ENCODE data around the gene FDX1.

FDX1 gene

DNA sequence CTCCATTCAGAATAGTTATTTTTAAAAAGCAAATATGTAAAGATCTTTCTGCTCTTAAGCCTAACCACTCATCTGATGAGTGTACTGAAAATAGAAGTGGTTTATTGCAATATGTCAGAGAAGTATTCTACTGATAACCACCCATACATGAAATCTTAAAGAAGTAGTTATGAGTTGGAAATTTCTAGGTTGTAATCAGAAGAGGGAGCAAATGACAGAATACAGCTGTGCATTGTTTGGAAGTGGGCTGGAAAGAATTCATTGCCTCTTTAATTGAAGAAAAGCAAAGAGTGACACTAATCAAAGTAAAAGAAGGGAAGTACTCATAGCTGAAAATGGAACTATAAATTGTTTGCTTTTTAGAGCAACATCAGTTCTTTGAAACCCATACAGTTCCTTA lies 39.4 kb downstream of the FDX1 start:
- H3K4me3 ChIP-seq (ENCODE audit: low read depth, low read length) = no peak overlapping the region
- in situ Hi-C loops (cut with HindIII; ENCODE audit: low pct_ligation_motif_present, low sequenced_read_pairs) = no loop called here
- no peaks in the 10 kb centered on the region for H3K27me3 ChIP-seq (replicated peaks)
- TF ChIP-seq, protein P1, sequence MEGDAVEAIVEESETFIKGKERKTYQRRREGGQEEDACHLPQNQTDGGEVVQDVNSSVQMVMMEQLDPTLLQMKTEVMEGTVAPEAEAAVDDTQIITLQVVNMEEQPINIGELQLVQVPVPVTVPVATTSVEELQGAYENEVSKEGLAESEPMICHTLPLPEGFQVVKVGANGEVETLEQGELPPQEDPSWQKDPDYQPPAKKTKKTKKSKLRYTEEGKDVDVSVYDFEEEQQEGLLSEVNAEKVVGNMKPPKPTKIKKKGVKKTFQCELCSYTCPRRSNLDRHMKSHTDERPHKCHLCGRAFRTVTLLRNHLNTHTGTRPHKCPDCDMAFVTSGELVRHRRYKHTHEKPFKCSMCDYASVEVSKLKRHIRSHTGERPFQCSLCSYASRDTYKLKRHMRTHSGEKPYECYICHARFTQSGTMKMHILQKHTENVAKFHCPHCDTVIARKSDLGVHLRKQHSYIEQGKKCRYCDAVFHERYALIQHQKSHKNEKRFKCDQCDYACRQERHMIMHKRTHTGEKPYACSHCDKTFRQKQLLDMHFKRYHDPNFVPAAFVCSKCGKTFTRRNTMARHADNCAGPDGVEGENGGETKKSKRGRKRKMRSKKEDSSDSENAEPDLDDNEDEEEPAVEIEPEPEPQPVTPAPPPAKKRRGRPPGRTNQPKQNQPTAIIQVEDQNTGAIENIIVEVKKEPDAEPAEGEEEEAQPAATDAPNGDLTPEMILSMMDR (IDR thresholded peaks at IDR 0.05; ENCODE audit: low read depth, low read length, missing control alignments) = no peak
- no peak for DNase-seq
- no peaks in the 10 kb centered on the region for H3K36me3 ChIP-seq (replicated peaks)
- no peak overlapping the region for H3K27ac ChIP-seq

GRCh38 chr11:110470716-110471115 lies 41.0 kb downstream of the FDX1 start:
- TF ChIP-seq, protein P1 (IDR thresholded peaks at IDR 0.05; ENCODE audit: low read depth, low read length, missing control alignments) = no peak

GRCh38 chr11:110471371-110471770 lies 41.6 kb downstream of the FDX1 start:
- in situ Hi-C loops (cut with HindIII; ENCODE audit: low pct_ligation_motif_present, low sequenced_read_pairs) = no loop called here
- no peak overlapping the region for H3K4me3 ChIP-seq (ENCODE audit: low read depth, low read length)
- DNase-seq = no peak
- H3K27ac ChIP-seq = no peak overlapping the region
- TF ChIP-seq, protein P1 (IDR thresholded peaks at IDR 0.05; ENCODE audit: low read depth, low read length, missing control alignments) = no peak
- no peaks in the 10 kb centered on the region for H3K27me3 ChIP-seq (replicated peaks)
- H3K36me3 ChIP-seq (replicated peaks) = no peaks in the 10 kb centered on the region

More at GRCh38 chr11:110470716-110471115, 41.0 kb downstream of the FDX1 start:
- in situ Hi-C loops (cut with HindIII; ENCODE audit: low pct_ligation_motif_present, low sequenced_read_pairs) = no loop called here
- no peak overlapping the region for H3K27ac ChIP-seq
- no peaks in the 10 kb centered on the region for H3K27me3 ChIP-seq (replicated peaks)
- DNase-seq = no peak
- no peak overlapping the region for H3K4me3 ChIP-seq (ENCODE audit: low read depth, low read length)
- no peaks in the 10 kb centered on the region for H3K36me3 ChIP-seq (replicated peaks)

- H3K36me3 ChIP-seq (replicated peaks) = no peaks in the 10 kb centered on the region
- H3K27ac ChIP-seq = no peak overlapping the region
- peak; percentile 38 for DNase-seq
- in situ Hi-C loops (cut with HindIII; ENCODE audit: low pct_ligation_motif_present, low sequenced_read_pairs) = no loop called here
- TF ChIP-seq, protein P1 (IDR thresholded peaks at IDR 0.05; ENCODE audit: low read depth, low read length, missing control alignments) = no peak
- H3K4me3 ChIP-seq (ENCODE audit: low read depth, low read length) = no peak overlapping the region
- no peaks in the 10 kb centered on the region for H3K27me3 ChIP-seq (replicated peaks)
Measured at GRCh38 chr11:110472858-110473257, 43.1 kb downstream of the FDX1 start.

GRCh38 chr11:110473706-110474105 lies 44.0 kb downstream of the FDX1 start:
- in situ Hi-C loops (cut with HindIII; ENCODE audit: low pct_ligation_motif_present, low sequenced_read_pairs) = no loop called here
- Histone ChIP-seq H3K27me3 (replicated peaks) (no peaks in the 10 kb centered on the region), H3K4me3 (ENCODE audit: low read depth, low read length) (no peak overlapping the region), H3K36me3 (replicated peaks) (no peaks in the 10 kb centered on the region), H3K27ac (no peak overlapping the region)
- TF ChIP-seq, protein P1 (IDR thresholded peaks at IDR 0.05; ENCODE audit: low read depth, low read length, missing control alignments) = no peak
- no peak for DNase-seq

DNA sequence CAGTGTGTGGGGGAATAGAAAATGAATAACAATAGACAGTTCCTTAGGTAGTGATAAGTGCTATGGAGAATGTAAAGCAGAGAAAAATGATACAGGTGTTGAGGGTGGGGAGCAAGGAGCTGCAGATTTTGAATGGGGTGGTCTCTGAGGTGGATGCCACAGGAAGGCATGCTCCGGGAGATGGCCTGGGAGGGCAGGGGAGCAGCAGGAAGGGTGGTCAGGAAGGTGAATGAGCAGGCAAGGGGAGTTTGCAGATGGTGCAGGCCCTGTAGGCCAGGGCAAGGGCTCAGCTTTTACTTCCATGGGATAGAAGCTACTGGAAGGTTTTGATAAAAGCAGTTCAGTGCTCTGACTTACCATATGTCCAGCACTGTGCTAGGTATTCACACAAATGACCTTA lies 44.8 kb downstream of the FDX1 start:
- no peak overlapping the region for H3K4me3 ChIP-seq (ENCODE audit: low read depth, low read length)
- in situ Hi-C loops (cut with HindIII; ENCODE audit: low pct_ligation_motif_present, low sequenced_read_pairs) = no loop called here
- TF ChIP-seq, protein P1 (IDR thresholded peaks at IDR 0.05; ENCODE audit: low read depth, low read length, missing control alignments) = no peak
- H3K27ac ChIP-seq = no peak overlapping the region
- no peak for DNase-seq
- H3K36me3 ChIP-seq (replicated peaks) = no peaks in the 10 kb centered on the region
- H3K27me3 ChIP-seq (replicated peaks) = no peaks in the 10 kb centered on the region
